HG03280 (cell line): ENCODE measurements around the gene RIBC2.

Source experiments
- ATAC-seq: cut with Tn5 transposase; IDR thresholded peaks from one replicate; pipeline ENCODE4 v1.9.1; 2021; ENCODE audit warnings: mild to moderate bottlenecking, moderate library complexity; ENCODE audit not compliant: unreplicated experiment

The RIBC2 gene

GRCh38 chr22:45470871-45471270, 57.4 kb downstream of the RIBC2 start:
- no peak for ATAC-seq

DNA sequence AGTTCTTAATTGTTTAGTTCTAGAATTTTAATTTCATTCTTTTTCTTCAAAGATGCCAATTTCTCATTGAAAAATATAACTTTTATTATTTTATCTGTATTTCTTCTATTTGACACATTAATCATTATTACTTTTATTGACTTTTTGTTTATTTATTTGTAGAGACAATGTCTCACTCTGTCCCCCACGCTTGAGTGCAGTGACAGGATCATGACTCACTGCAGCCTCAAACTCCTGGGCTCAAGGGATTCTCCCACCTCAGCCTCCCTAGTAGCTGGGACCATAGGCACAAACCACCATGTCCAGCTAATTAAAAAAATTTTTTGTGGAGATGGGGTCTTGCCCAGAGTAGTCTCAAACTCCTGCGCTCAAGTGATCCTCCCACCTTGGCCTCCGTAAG, 58.9 kb downstream of the RIBC2 start:
- ATAC-seq = no peak

- no peak for ATAC-seq
Observed at GRCh38 chr22:45473626-45474237, 60.2 kb downstream of the RIBC2 start.

- no peak for ATAC-seq
Observed at GRCh38 chr22:45475063-45475747, 61.7 kb downstream of the RIBC2 start.

GRCh38 chr22:45475851-45476514, 62.5 kb downstream of the RIBC2 start:
- no peak for ATAC-seq

GRCh38 chr22:45476814-45477213, 63.3 kb downstream of the RIBC2 start:
- no peak for ATAC-seq

DNA sequence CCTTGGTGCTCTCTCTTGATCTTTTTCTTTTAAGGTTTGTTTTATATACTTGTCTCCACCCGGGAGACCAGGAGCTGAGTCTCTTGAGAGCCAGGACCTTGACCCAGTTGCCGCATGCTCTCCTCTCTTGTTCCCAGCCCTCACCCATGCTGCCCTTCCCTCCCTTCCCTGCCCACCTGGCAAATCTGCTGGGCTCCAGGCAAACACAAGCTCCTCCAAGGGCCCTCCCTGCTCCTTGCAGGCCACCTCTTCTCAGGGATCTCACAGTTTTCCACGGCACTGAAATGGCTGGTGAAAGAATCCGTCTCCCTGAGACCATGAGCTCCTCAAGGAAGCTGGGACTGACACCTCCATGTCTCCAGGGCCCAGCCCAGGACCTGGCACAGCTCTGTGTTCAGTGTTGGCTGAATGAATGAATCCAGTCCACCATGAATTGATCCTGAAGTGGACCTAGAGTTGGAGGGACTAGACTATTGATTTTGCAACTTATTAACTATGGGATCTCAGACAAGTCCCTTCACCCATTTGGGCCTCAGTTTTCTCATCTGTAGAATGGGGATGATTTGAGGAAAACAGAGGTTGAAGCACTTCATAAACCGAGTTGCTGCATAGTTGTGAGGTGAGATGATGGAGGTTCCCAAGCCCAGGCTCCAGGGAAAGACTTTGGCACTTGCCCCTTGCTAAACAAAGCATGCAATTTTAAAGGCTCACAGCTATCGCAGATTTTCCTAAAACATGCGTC, 64.0 kb downstream of the RIBC2 start:
- ATAC-seq = no peak

DNA sequence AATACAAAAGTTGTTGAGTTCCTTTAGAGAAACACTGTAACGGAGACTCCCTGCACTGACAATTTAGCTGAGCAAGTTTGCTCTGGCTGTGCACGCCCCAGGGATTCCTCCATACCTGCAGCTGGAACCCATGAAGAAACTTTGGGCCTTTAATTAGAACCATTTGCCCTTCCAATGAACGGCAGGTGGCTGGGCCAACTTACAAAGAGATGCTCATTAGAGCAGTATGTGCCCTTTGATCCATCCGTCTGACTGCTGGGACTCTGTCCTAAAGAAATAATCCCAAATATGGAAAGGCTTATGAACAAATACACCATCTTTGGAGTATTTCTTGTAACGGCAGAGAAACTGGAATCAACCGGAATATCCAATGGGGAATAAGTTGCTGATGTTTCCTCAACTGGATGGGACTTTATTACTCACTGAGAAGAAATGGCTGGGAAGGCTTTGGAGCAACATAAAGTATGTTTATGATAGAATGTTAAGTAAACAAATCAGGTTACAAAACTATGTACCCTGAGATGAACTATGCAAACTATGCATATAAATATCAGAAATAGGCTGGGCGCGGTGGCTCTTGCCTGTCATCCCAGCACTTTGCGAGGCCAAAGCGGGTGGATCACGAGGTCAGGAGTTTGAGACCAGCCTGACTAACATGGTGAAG, 64.7 kb downstream of the RIBC2 start:
- no peak for ATAC-seq

DNA sequence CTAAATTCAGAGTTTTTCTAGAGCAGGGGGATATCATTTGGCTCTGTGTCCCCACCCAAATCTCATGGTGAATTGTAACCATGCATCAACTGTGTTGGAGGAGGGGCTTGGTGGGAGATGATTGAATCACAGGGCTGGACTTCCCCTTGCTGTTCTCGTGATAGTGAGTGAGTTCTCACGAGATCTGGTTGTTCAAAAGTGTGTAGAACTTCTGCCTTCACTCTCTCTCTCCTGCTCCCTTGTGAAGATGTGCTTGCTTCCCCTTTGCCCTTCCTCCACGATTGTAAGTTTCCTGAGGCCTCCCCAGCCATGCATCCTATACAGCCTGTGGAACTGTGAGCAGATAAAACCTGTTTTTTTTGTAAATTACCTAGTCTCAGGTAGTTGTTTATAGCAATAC, 67.2 kb downstream of the RIBC2 start:
- no peak for ATAC-seq

- ATAC-seq = no peak
Observed at GRCh38 chr22:45481661-45482060, 68.2 kb downstream of the RIBC2 start.
